Liver (tissue), 3 donors: ENCODE measurements around the gene SIGLEC8.

Experiments used
- EGR1 ChIP-seq, 2 donors: IDR thresholded peaks; 2 replicates each; pipeline ENCODE4 v1.6.1; 2016 to 2018; ENCODE audit warnings: antibody characterized with exemption in 2 of 2, low read depth in 2 of 2
- FOXA1 ChIP-seq: IDR thresholded peaks from 2 replicates; pipeline ENCODE4 v1.6.1; 2016; ENCODE audit warnings: antibody characterized with exemption
- GABPA ChIP-seq, 2 donors: IDR thresholded peaks in 1 of 2; conservative IDR thresholded peaks in 1 of 2; 2 replicates each; pipeline ENCODE4 v1.6.1; 2016; ENCODE audit warnings: antibody characterized with exemption in 2 of 2, mild to moderate bottlenecking in 1 of 2, moderate library complexity in 1 of 2
- JUND ChIP-seq, 2 donors: IDR thresholded peaks; 2 replicates each; pipeline ENCODE4 v1.6.1; 2016; ENCODE audit warnings: antibody characterized with exemption in 2 of 2
- RXRA ChIP-seq, 2 donors: IDR thresholded peaks; 2 replicates each; pipeline ENCODE4 v1.6.1; 2017 to 2018; ENCODE audit warnings: antibody characterized with exemption in 2 of 2, mild to moderate bottlenecking in 1 of 2
- TAF1 ChIP-seq: conservative IDR thresholded peaks from 2 replicates; pipeline ENCODE4 v1.6.1; 2016; ENCODE audit warnings: antibody characterized with exemption, mild to moderate bottlenecking
- YY1 ChIP-seq: IDR thresholded peaks from 2 replicates; pipeline ENCODE4 v1.6.1; 2016; ENCODE audit warnings: antibody characterized with exemption, mild to moderate bottlenecking
- TF ChIP-seq, protein P1 (sequence below): fragments of 150-350 bp; IDR thresholded peaks from 2 replicates; pipeline ENCODE4 v1.5.1; 2017; ENCODE audit warnings: improper control_type of control experiment, low read depth, low read length; ENCODE audit not compliant: missing input control
- TF ChIP-seq, protein P2 (sequence below): IDR thresholded peaks from 2 replicates; pipeline ENCODE4 v1.6.1; 2016; ENCODE audit warnings: antibody characterized with exemption, mild to moderate bottlenecking
- TF ChIP-seq, protein P3 (sequence below): IDR thresholded peaks from 2 replicates; pipeline ENCODE4 v1.6.1; 2016; ENCODE audit warnings: antibody characterized with exemption
- TF ChIP-seq, protein P4 (sequence below): IDR thresholded peaks from 2 replicates; pipeline ENCODE4 v1.6.1; 2016; ENCODE audit warnings: antibody characterized with exemption
- donor health status: healthy.
- donor health status: healthy.

DNA sequence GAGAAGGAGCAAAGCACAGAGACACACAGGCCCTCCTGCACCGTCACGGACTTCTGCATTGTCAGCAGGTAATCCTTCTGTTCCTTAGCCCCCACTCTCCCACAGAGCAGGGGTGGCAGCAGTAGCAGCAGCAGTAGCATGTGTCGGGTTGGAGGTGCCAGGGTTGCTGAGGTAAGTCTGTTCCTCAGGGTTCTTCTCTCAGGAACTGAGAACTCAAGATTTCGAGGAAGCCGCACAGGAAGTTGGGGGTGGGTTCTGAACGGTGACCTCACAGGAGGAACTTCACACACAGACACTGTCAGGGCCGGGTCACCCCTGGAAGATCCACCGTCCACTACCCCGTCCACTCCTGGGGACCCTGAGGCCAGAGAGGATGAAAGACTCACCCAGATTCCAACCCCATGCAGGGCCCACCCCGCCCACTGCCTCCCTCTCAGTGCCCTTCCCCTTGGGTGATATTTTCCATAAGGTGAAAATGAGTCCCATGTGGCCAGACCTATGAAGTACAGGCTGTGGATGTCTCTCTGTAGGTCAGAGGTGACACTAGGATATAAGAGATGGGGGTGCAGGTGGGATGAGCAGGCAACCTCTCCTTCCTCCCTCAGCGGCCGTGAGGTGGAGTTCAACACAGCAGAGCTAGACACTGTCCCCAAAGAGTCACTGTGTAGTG lies 43.5 kb upstream of the SIGLEC8 start, which contains the start of gene SIGLEC12:
- TF ChIP-seq, protein P1, sequence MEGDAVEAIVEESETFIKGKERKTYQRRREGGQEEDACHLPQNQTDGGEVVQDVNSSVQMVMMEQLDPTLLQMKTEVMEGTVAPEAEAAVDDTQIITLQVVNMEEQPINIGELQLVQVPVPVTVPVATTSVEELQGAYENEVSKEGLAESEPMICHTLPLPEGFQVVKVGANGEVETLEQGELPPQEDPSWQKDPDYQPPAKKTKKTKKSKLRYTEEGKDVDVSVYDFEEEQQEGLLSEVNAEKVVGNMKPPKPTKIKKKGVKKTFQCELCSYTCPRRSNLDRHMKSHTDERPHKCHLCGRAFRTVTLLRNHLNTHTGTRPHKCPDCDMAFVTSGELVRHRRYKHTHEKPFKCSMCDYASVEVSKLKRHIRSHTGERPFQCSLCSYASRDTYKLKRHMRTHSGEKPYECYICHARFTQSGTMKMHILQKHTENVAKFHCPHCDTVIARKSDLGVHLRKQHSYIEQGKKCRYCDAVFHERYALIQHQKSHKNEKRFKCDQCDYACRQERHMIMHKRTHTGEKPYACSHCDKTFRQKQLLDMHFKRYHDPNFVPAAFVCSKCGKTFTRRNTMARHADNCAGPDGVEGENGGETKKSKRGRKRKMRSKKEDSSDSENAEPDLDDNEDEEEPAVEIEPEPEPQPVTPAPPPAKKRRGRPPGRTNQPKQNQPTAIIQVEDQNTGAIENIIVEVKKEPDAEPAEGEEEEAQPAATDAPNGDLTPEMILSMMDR = no peak
- TF ChIP-seq JUND (IDR thresholded peaks at IDR 0.05) = no peak
- TF ChIP-seq FOXA1 = no peak
- TF ChIP-seq, protein P2, sequence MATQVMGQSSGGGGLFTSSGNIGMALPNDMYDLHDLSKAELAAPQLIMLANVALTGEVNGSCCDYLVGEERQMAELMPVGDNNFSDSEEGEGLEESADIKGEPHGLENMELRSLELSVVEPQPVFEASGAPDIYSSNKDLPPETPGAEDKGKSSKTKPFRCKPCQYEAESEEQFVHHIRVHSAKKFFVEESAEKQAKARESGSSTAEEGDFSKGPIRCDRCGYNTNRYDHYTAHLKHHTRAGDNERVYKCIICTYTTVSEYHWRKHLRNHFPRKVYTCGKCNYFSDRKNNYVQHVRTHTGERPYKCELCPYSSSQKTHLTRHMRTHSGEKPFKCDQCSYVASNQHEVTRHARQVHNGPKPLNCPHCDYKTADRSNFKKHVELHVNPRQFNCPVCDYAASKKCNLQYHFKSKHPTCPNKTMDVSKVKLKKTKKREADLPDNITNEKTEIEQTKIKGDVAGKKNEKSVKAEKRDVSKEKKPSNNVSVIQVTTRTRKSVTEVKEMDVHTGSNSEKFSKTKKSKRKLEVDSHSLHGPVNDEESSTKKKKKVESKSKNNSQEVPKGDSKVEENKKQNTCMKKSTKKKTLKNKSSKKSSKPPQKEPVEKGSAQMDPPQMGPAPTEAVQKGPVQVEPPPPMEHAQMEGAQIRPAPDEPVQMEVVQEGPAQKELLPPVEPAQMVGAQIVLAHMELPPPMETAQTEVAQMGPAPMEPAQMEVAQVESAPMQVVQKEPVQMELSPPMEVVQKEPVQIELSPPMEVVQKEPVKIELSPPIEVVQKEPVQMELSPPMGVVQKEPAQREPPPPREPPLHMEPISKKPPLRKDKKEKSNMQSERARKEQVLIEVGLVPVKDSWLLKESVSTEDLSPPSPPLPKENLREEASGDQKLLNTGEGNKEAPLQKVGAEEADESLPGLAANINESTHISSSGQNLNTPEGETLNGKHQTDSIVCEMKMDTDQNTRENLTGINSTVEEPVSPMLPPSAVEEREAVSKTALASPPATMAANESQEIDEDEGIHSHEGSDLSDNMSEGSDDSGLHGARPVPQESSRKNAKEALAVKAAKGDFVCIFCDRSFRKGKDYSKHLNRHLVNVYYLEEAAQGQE = no peak
- no peak for TF ChIP-seq GABPA (IDR thresholded peaks at IDR 0.05 in 1 of 2, conservative IDR thresholded peaks at IDR 0.05 in 1 of 2)
- TF ChIP-seq, protein P3, sequence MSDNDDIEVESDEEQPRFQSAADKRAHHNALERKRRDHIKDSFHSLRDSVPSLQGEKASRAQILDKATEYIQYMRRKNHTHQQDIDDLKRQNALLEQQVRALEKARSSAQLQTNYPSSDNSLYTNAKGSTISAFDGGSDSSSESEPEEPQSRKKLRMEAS = no peak
- TF ChIP-seq EGR1 (IDR thresholded peaks at IDR 0.05; ENCODE audit: low read depth in 2 of 2) = no peak
- no peak for TF ChIP-seq RXRA (IDR thresholded peaks at IDR 0.05)
- no peak for TF ChIP-seq TAF1
- TF ChIP-seq, protein P4, sequence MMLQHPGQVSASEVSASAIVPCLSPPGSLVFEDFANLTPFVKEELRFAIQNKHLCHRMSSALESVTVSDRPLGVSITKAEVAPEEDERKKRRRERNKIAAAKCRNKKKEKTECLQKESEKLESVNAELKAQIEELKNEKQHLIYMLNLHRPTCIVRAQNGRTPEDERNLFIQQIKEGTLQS = no peak
- TF ChIP-seq YY1 = no peak
